ENCODE data around the gene SFI1.

Gene SFI1

GRCh38 chr22:31595271-31595670, 98.9 kb downstream of the SFI1 start:
- no peak overlapping the region for H3K4me3 ChIP-seq (replicated peaks; ENCODE audit: low read depth, low read length)
- TF ChIP-seq CTCF (IDR thresholded peaks at IDR 0.05; ENCODE audit: low read length, missing control alignments): no peak
- DNase-seq (ENCODE audit: low read depth): no peak

GRCh38 chr22:31602259-31602952, 106.1 kb downstream of the SFI1 start:
- TF ChIP-seq CTCF (IDR thresholded peaks at IDR 0.05; ENCODE audit: low read length, missing control alignments): no peak
- DNase-seq (ENCODE audit: low read depth): peak; percentile 97
- H3K4me3 ChIP-seq (replicated peaks; ENCODE audit: low read depth, low read length): no peak overlapping the region

GRCh38 chr22:31603081-31603525, 106.8 kb downstream of the SFI1 start:
- no peak for TF ChIP-seq CTCF (IDR thresholded peaks at IDR 0.05; ENCODE audit: low read length, missing control alignments)
- DNase-seq (ENCODE audit: low read depth): no peak
- no peak overlapping the region for H3K4me3 ChIP-seq (replicated peaks; ENCODE audit: low read depth, low read length)

- TF ChIP-seq CTCF (IDR thresholded peaks at IDR 0.05; ENCODE audit: low read length, missing control alignments): no peak
- H3K4me3 ChIP-seq (replicated peaks; ENCODE audit: low read depth, low read length): no peak overlapping the region
- no peak for DNase-seq (ENCODE audit: low read depth)
These were observed 107.2 kb downstream of the SFI1 start for GRCh38 chr22:31603574-31603973.

DNA sequence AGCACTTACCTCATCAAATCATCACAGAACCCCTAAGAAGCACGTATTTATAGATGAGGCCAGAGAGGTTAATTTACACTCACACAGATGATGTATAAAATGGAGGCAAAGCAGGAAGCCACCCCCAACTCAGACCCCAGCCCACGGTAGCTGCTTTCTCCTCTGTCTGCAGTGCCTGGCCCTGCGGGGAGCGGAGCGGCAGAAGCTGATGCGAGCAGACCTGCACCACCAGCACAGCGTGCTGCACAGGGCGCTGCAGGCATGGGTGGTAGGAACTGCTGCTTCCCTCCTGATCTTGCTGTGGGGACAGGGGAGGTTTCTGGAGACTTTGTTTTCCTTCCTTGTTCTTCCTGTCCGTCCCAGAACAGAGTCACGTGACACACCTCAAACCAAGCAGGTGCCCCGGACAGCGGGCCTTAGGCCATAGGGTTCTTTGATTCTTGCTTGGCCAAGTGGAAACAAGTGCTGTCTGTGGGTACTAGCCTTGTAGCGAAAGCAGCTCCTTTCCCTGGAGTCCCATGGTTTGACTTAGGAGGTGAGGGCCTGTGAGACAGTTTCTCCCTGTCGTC, 107.9 kb downstream of the SFI1 start:
- TF ChIP-seq CTCF (IDR thresholded peaks at IDR 0.05; ENCODE audit: low read length, missing control alignments): no peak
- DNase-seq (ENCODE audit: low read depth): no peak
- no peak overlapping the region for H3K4me3 ChIP-seq (replicated peaks; ENCODE audit: low read depth, low read length)

GRCh38 chr22:31604746-31605705, 108.7 kb downstream of the SFI1 start:
- no peak for DNase-seq (ENCODE audit: low read depth)
- no peak overlapping the region for H3K4me3 ChIP-seq (replicated peaks; ENCODE audit: low read depth, low read length)
- no peak for TF ChIP-seq CTCF (IDR thresholded peaks at IDR 0.05; ENCODE audit: low read length, missing control alignments)
